ENCODE measurements around the gene CRIM1. TPM values are rescaled to one million over a fixed set of nuclear protein-coding genes. Genes with fewer than 3 reads are reported as not detected.

The CRIM1 gene
- total RNA-seq, 1 experiment from 2014 or later, result 27.6 TPM

DNA sequence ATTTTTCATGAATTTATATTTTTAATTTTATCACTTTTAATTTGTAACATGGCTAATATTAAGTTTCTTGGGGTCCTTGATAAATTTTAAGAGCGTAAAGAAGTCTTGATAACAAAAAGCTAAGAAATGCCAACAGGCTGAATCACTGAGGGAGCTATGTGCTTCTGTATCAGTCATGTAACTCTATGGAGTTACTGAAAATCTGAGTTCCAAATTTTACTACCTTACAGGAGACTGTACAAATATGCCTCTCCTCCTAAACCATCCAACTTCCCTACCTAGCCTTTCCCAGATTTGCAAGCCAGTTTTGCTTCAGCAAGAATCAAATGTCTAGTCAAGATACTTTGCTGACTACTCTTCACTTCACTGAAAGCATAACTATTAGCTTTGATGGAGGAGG, 206.7 kb downstream of the CRIM1 start:
- H2BK5ac ChIP-seq (ENCODE audit: insufficient read length, low read length), result no peak overlapping the region
- H2BK120ac ChIP-seq (ENCODE audit: low read depth, low read length, poor library complexity, severe bottlenecking), result no peak overlapping the region
- H4K5ac ChIP-seq (ENCODE audit: insufficient read length, low read depth, low read length), result no peak overlapping the region
- no peak for DNase-seq
- no peak overlapping the region for H4K8ac ChIP-seq (replicated peaks; ENCODE audit: insufficient read length, low read depth, low read length)
- H2AFZ ChIP-seq (ENCODE audit: low read length), result no peak overlapping the region
- H3K79me2 ChIP-seq (ENCODE audit: insufficient read depth, low read length), result no peaks in the 10 kb centered on the region
- H3K4me2 ChIP-seq (ENCODE audit: insufficient read depth, insufficient read length, low read length), result no peak overlapping the region
- no peak overlapping the region for H2BK20ac ChIP-seq (ENCODE audit: low read depth, low read length, poor library complexity, severe bottlenecking)
- no peak overlapping the region for H3T11ph ChIP-seq (ENCODE audit: low read length)
- H2BK15ac ChIP-seq (ENCODE audit: low read depth, low read length), result no peak overlapping the region
- H2AK5ac ChIP-seq (ENCODE audit: insufficient read length, low read length), result no peak overlapping the region
- H3K9me3 Mint-ChIP-seq, result no peaks in the 10 kb centered on the region
- no peak overlapping the region for H3K23ac ChIP-seq (ENCODE audit: insufficient read length, low read depth, low read length)
- no peaks in the 10 kb centered on the region for H3K23me2 ChIP-seq (ENCODE audit: insufficient read length, low read depth, low read length, poor library complexity, severe bottlenecking)
- no peaks in the 10 kb centered on the region for H3K27me3 ChIP-seq (ENCODE audit: insufficient read depth, low read length)
- H3K56ac ChIP-seq (ENCODE audit: insufficient read length, low read depth, low read length), result no peak overlapping the region
- no peaks in the 10 kb centered on the region for H4K20me1 ChIP-seq (ENCODE audit: control insufficient read depth, insufficient read depth, insufficient read length)
- WGBS (ENCODE audit: extremely low coverage, insufficient read length, low lambda C conversion rate), result no CpG with 5 or more reads among the region's 1 CpG
- no peak overlapping the region for H3K14ac ChIP-seq (ENCODE audit: insufficient read depth, low read length)
- no peaks in the 10 kb centered on the region for H3K27me3 Mint-ChIP-seq (ENCODE audit: low read depth)
- H3K27ac Mint-ChIP-seq, result peak overlapping the region in 1 of 3 experiments; percentile 11; a peak in 1 of 7 replicates
- H3K9me3 ChIP-seq (ENCODE audit: control insufficient read depth, low read depth, low read length), result no peaks in the 10 kb centered on the region
- H4K91ac ChIP-seq (ENCODE audit: insufficient read length, low read depth, low read length), result no peak overlapping the region
- H3K18ac ChIP-seq (ENCODE audit: insufficient read length, low read depth, low read length), result no peak overlapping the region
- H2BK12ac ChIP-seq (ENCODE audit: insufficient read length, low read depth, low read length), result no peak overlapping the region
- no peak overlapping the region for H3K27ac ChIP-seq (ENCODE audit: insufficient read length, low read depth, low read length)
- no peak overlapping the region for H3K9ac ChIP-seq (ENCODE audit: extremely low read depth, insufficient read length, low read length)
- H3K4me3 Mint-ChIP-seq, result no peak overlapping the region
- peaks cover 38% of the 10 kb centered on the region in 2 experiments for H3K4me1 Mint-ChIP-seq
- H3K79me1 ChIP-seq (ENCODE audit: insufficient read depth, low read depth, low read length, poor library complexity, severe bottlenecking), result no peaks in the 10 kb centered on the region
- H3K4ac ChIP-seq (ENCODE audit: low read depth, low read length), result no peak overlapping the region
- TF ChIP-seq, protein P1, sequence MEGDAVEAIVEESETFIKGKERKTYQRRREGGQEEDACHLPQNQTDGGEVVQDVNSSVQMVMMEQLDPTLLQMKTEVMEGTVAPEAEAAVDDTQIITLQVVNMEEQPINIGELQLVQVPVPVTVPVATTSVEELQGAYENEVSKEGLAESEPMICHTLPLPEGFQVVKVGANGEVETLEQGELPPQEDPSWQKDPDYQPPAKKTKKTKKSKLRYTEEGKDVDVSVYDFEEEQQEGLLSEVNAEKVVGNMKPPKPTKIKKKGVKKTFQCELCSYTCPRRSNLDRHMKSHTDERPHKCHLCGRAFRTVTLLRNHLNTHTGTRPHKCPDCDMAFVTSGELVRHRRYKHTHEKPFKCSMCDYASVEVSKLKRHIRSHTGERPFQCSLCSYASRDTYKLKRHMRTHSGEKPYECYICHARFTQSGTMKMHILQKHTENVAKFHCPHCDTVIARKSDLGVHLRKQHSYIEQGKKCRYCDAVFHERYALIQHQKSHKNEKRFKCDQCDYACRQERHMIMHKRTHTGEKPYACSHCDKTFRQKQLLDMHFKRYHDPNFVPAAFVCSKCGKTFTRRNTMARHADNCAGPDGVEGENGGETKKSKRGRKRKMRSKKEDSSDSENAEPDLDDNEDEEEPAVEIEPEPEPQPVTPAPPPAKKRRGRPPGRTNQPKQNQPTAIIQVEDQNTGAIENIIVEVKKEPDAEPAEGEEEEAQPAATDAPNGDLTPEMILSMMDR (conservative IDR thresholded peaks at IDR 0.05), result no peak
- peaks cover 4% of the 10 kb centered on the region; the same call in 1 of the 2 replicates for H3K4me1 ChIP-seq (ENCODE audit: insufficient read depth, low read length)
- peaks cover 4 to 23% (median 13%) of the 10 kb centered on the region in 3 experiments; a peak in 5 of 7 replicates for H3K36me3 Mint-ChIP-seq (ENCODE audit: insufficient read depth in 1 of 3, low read depth in 3 of 3)
